Panc1 (cell line): ENCODE measurements around the gene RPL12. TPM values are rescaled to one million over a fixed set of nuclear protein-coding genes. Genes with fewer than 3 reads are reported as not detected.
A peak's percentile ranks its signal among the peaks of the same experiment; 100 is the strongest.

Experiments
- ATAC-seq: fragments of 200-7000 bp; cut with Tn5 transposase; 2 replicates; pipeline ENCODE4 v1.9.1; 2020; ENCODE audit warnings: mild to moderate bottlenecking, moderate library complexity
- BruUV-seq: library from RNA; stranded (reverse); fragments of 400-500 nt; replicated peaks from 2 replicates; lab custom pipeline; 2021; lab: Mats Ljungman, UMichigan
- CTCF ChIA-PET: fragments of 300-600 bp; sonication (Branson Sonifier 250); formaldehyde crosslinking; loops from one replicate; lab custom pipeline; 2022; ENCODE audit warnings: antibody characterized with exemption; lab: Charles Lee
- POLR2A ChIA-PET: fragments of 300-600 bp; sonication (Branson Sonifier 250); formaldehyde crosslinking; loops from one replicate; lab custom pipeline; 2022; ENCODE audit warnings: antibody characterized with exemption; lab: Charles Lee
- DNase-seq: peaks from one replicate; pipeline ENCODE4 v3.0.0-alpha.2; 2010; ENCODE audit warnings: low read depth, low spot score
- H3K27ac ChIP-seq: 2 replicates; pipeline ENCODE4 v1.5.1; 2011; ENCODE audit warnings: mild to moderate bottlenecking, low read length, inconsistent platforms
- H3K27me3 ChIP-seq: fragments of 200-500 bp; sonication (Bioruptor generic); 2 replicates; pipeline ENCODE4 v1.6.0; 2014; ENCODE audit warnings: low read length, inconsistent platforms; ENCODE audit not compliant: control insufficient read depth, insufficient read depth
- H3K36me3 ChIP-seq: fragments of 200-500 bp; sonication (Bioruptor generic); 2 replicates; pipeline ENCODE4 v1.5.1; 2014; ENCODE audit warnings: inconsistent platforms, mild to moderate bottlenecking, low read length, moderate library complexity; ENCODE audit not compliant: control insufficient read depth, insufficient read depth
- H3K4me1 ChIP-seq: 2 replicates; pipeline ENCODE4 v1.5.1; 2011; ENCODE audit warnings: inconsistent platforms, mild to moderate bottlenecking, low read length, moderate library complexity; ENCODE audit not compliant: control insufficient read depth, insufficient read depth
- H3K4me3 ChIP-seq, 2 experiments: 2 replicates each; pipeline ENCODE4 v1.5.1; 2011 to 2012; ENCODE audit warnings: low read depth in 2 of 2, low read length in 2 of 2, mild to moderate bottlenecking in 2 of 2, inconsistent platforms in 1 of 2, moderate library complexity in 1 of 2
- H3K9me3 ChIP-seq: fragments of 200-500 bp; sonication (Bioruptor generic); 2 replicates; pipeline ENCODE4 v1.5.1; 2014; ENCODE audit warnings: low read depth, mild to moderate bottlenecking, inconsistent platforms, low read length, moderate library complexity; ENCODE audit not compliant: control insufficient read depth, insufficient read depth
- CTCF ChIP-seq: fragments of 450-650 bp; IDR thresholded peaks from 2 replicates; pipeline ENCODE4 v1.5.1; 2017; ENCODE audit warnings: mild to moderate bottlenecking
- POLR2AphosphoS5 ChIP-seq: IDR thresholded peaks from 2 replicates; pipeline ENCODE4 v1.6.1; 2012; ENCODE audit warnings: mild to moderate bottlenecking, low read depth, low read length, moderate library complexity
- REST ChIP-seq, 2 experiments: IDR thresholded peaks; 2 replicates each; pipeline ENCODE4 v1.6.1; 2011 to 2012; ENCODE audit warnings: low read depth in 2 of 2, control low read depth in 1 of 2, low read length in 1 of 2, mild to moderate bottlenecking in 1 of 2, moderate library complexity in 1 of 2; ENCODE audit not compliant: insufficient read depth in 1 of 2
- SIN3A ChIP-seq: IDR thresholded peaks from 2 replicates; pipeline ENCODE4 v1.6.1; 2012; ENCODE audit warnings: low read depth, mild to moderate bottlenecking, low read length, moderate library complexity, borderline replicate concordance; ENCODE audit not compliant: insufficient read depth
- TCF7L2 ChIP-seq: IDR thresholded peaks from 2 replicates; pipeline ENCODE4 v1.6.1; 2011; ENCODE audit warnings: mild to moderate bottlenecking, low read depth, low read length, inconsistent platforms
- in situ Hi-C: cut with HindIII; loops from 2 replicates; pipeline ENCODE4 v1.10.0; 2016; ENCODE audit warnings: low sequenced_read_pairs, low pct_unique_long_range_greater_than_20kb
- intact Hi-C: fragments of 100-400 bp; cut with micrococcal nuclease; formaldehyde crosslinking; loops from one replicate; pipeline ENCODE4 v1.10.0; 2022; ENCODE audit not compliant: unreplicated experiment
- total RNA-seq: library from RNA; stranded (reverse); gene quantifications from one replicate; pipeline ENCODE4 v1.2.1, GENCODE V29; 2021; ENCODE audit not compliant: unreplicated experiment

RPL12 gene
- total RNA-seq, 1 experiment from 2014 or later: 951 TPM

GRCh38 chr9:127444921-127445850 is 6.0 kb downstream of the RPL12 start:
- DNase-seq: no peak
- H3K27me3 ChIP-seq: no peaks in the 10 kb centered on the region
- H3K36me3 ChIP-seq: peaks cover 20% of the 10 kb centered on the region
- in situ Hi-C loops: no loop called here
- no peak overlapping the region for H3K27ac ChIP-seq
- no peak overlapping the region for H3K4me3 ChIP-seq
- H3K4me1 ChIP-seq: peaks cover 14% of the 10 kb centered on the region
- ChIA-PET CTCF (no interaction called here), POLR2A (interaction anchor here (0.5 kb wide), 1 partner anchor 11 kb away, joined by 8 read pairs; no protein-coding TSS in a partner anchor)
- peak; percentile 29 for ATAC-seq
- TSS peak; percentile 78 for BruUV-seq
- intact Hi-C loops: no loop called here
- no peak; the same call in 1 of the 2 replicates for TF ChIP-seq POLR2AphosphoS5
- no peak for TF ChIP-seq CTCF
- TF ChIP-seq REST (IDR thresholded peaks at IDR 0.05; ENCODE audit: insufficient read depth in 1 of 2, low read depth in 2 of 2, low read length in 1 of 2): no peak
- TF ChIP-seq TCF7L2: peak; percentile 50; the same call in 1 of the 2 replicates
- 0 out of 2 replicates have a peak, but pooled peaks have one; percentile 22 for TF ChIP-seq SIN3A
- H3K9me3 ChIP-seq: peaks cover 5% of the 10 kb centered on the region; the same call in 1 of the 2 replicates

- peak; percentile 11 for ATAC-seq
These were observed 6.8 kb downstream of the RPL12 start for GRCh38 chr9:127444283-127444920.

More at GRCh38 chr9:127444283-127444920, 6.8 kb downstream of the RPL12 start:
- POLR2A ChIA-PET: interaction anchor here (0.5 to 0.7 kb wide), 4 partner anchors 11 to 347 kb away, joined by 3 to 8 read pairs (median 4); no protein-coding TSS in a partner anchor
- no peak for TF ChIP-seq REST (IDR thresholded peaks at IDR 0.05; ENCODE audit: insufficient read depth in 1 of 2, low read depth in 2 of 2, low read length in 1 of 2)
- TF ChIP-seq CTCF: no peak
- no peak for TF ChIP-seq POLR2AphosphoS5
- TF ChIP-seq TCF7L2: no peak
- TF ChIP-seq SIN3A: no peak
- Histone ChIP-seq H3K4me3 (no peak overlapping the region), H3K4me1 (peaks cover 11% of the 10 kb centered on the region), H3K9me3 (peaks cover 5% of the 10 kb centered on the region; the same call in 1 of the 2 replicates), H3K36me3 (peaks cover 13% of the 10 kb centered on the region), H3K27ac (no peak overlapping the region), H3K27me3 (no peaks in the 10 kb centered on the region)
- DNase-seq: no peak
- CTCF ChIA-PET: interaction anchor here (0.7 kb wide), 1 partner anchor 147 kb away, joined by 5 read pairs; no protein-coding TSS in a partner anchor
- intact Hi-C loops (no loop called here), in situ Hi-C loops (no loop called here)
- BruUV-seq: no TSS peak
